Smooth muscle cell of the pulmonary artery (primary cell): Measurements from ENCODE around the gene CADPS2. TPM values are rescaled to one million over a fixed set of nuclear protein-coding genes. Genes with fewer than 3 reads are reported as not detected.

ENCODE experiments used
- total RNA-seq: library from RNA; depleted of rRNA; stranded (reverse); fragments of >200 nt; gene quantifications from 2 replicates; pipeline ENCODE4 v1.2.3, GENCODE V29; 2014

The CADPS2 gene
- 14.4 and 18.3 TPM in 2 replicates for total RNA-seq

DNA sequence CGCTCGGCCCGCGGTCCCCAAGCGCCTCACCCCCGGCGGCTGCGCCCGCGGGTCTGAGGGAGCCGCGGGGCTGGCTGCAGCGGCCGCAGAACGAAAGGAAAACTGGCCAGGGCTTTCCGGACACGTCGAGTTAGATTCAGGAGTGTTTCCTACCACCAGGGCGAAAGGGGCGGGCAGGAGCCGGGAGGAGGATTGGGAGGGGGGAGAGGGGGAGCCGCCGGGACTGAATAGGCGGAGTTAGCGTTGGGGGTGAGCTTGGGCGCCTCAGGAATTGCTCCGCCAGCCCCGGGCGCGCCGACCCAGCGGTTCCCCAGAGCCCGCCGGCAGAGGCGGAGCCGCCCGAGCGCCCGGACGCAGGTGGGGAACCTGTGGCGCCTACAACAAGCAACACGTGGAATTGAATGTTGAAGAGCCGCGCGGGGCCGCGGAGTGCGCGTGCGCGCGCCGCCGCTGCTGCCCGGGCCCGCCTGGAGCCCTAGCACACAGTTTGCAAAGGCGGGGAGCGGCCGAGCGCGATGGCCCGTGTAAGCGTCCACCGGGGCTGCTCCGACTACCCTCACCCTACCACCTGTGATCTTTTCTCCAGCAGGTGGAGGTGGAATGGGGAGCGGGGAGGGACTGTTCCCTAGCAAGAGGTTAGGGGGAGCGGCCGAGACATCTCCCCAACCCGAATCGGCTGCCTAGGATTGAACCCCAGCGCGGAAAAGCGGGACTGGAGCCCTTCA lies at the start of gene CADPS2:
Gene CADPS2 (minus strand): TSS at position 104 of the 725 bp plus-strand sequence. CDS start 123 bp downstream, outside the sequence.

DNA sequence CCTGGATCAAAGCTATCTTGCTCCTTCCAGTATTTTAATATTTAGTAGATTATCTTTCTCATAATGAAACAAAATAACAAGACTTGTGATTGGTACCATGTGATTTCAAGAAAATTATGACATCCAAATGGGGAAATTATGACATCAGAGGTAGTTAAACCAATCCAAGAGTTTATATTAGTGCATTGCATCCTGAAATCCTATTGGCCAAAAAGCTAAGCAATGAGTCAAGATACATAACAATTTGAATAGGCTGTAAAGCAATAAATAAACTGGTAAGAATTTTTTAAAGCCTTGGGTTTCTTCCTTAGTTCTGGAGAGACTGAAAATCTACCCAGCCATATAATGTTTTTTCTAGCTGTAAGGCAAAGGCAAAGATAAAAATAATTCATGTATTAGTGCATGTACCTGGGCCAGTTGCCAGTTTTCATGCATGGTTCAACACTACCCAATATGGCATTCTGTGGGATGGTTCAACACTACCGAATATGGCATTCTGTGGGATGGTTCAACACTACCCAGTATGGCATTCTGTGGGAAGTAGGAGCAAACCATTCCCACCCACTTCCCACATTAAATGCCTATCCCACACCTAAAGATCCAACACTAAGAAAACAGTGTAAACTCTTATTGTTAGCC lies 183.3 kb downstream of the CADPS2 start, which contains the start of gene RNF148:
Gene RNF148 (minus strand): TSS at position 51 of the 639 bp plus-strand sequence. CDS start 172 bp downstream, outside the sequence.

DNA sequence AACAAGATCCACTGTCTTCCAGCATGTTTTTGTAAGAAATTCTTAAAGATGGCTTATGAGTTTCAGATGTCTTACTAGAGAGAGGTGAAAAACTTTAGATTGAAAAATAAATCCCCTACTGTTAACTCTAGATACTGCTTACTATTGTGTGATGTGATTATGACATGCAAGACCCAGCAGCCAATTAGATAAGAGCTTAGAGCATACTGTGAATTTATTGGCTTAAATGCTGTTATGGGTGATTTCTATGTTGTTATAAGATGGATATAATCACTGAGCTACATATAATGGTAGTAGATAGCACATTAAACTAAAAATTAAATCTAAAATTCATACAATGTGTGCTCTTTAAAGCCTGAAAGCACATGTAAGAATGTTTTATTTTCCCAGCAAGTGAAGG lies 187.2 kb downstream of the CADPS2 start, which contains the start of gene RNF133:
Gene RNF133 (minus strand): TSS at position 101 of the 400 bp plus-strand sequence. CDS start 199 bp downstream, outside the sequence.

DNA sequence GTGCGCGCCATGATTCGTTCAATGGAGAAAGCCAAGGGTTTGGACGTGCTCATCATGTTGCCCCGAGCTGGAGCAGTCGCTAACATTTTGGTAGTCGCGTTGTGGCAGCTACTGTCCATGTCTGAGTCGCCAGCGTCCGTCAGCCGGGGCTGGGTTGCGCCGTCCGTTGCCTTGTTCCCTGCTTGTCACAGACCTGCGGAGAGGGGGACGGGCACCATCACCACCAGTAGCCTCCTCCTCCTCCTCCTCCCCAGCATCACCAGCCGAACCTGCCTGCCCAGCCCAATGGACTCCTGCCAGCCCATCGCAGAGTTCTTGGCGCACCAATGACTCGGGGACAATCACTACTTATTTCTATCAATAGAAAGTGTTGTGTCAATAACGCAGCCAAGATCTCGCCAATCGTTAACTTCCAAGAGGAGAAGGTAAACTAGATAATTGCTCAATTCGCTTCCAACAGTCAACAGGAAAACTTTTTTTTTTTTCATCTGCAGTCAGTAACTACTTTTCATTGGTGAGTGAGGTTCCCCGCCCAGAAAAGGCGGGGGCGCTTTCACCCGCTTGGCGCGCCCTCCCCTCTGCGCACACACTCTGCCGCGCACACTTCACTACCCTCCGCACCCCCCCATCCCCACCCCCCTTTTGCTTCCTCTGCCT lies 581.8 kb downstream of the CADPS2 start, which contains the start of gene FEZF1:
Gene FEZF1 (minus strand): TSS at position 432 of the 657 bp plus-strand sequence. CDS start 313 bp downstream, at position 119.

Other genes with a start within 250 kb of the CADPS2 start
- 0.46 TPM in 2 replicates for gene RNF133, start 187.3 kb downstream of the CADPS2 start, total RNA-seq
- 0.43 and 0.65 TPM in 2 replicates for gene RNF148, start 183.5 kb downstream of the CADPS2 start, total RNA-seq
- gene TAS2R16, start 109.2 kb upstream of the CADPS2 start, total RNA-seq: not detected in 2 replicates